Cardiac fibroblast (primary cell): ENCODE measurements around the gene TPD52L1.

Experiments used
- DNase-seq, 2 donors: peaks; one replicate each; pipeline versions ENCODE4 v3.0.0 to v3.0.0-alpha.2; 2010; ENCODE audit warnings: low read depth in 2 of 2
- H3K4me3 ChIP-seq, 2 donors: replicated peaks in 1 of 2; 1 replicate in 1 of 2; 2 replicates in 1 of 2; pipeline ENCODE4 v1.5.1; 2011; ENCODE audit warnings: low read depth in 2 of 2, low read length in 2 of 2, mild to moderate bottlenecking in 2 of 2, moderate library complexity in 1 of 2
- CTCF ChIP-seq: IDR thresholded peaks from one replicate; pipeline ENCODE4 v1.5.1; 2011; ENCODE audit warnings: low read depth, mild to moderate bottlenecking, low read length, inconsistent platforms

TPD52L1 gene

GRCh38 chr6:125112934-125113333, 40.6 kb upstream of the TPD52L1 start:
- TF ChIP-seq CTCF = no peak
- no peak overlapping the region for H3K4me3 ChIP-seq
- DNase-seq = no peak

GRCh38 chr6:125114248-125114858, 39.2 kb upstream of the TPD52L1 start:
- no peak overlapping the region for H3K4me3 ChIP-seq
- peak; percentile 76 to 79 for DNase-seq
- TF ChIP-seq CTCF = peak; percentile 77

GRCh38 chr6:125116170-125116569, 37.4 kb upstream of the TPD52L1 start:
- no peak for TF ChIP-seq CTCF
- DNase-seq = no peak
- no peak overlapping the region for H3K4me3 ChIP-seq

GRCh38 chr6:125116710-125117109, 36.9 kb upstream of the TPD52L1 start:
- DNase-seq = no peak
- no peak for TF ChIP-seq CTCF
- H3K4me3 ChIP-seq = no peak overlapping the region

- no peak for TF ChIP-seq CTCF
- DNase-seq = peak in 1 of 2 donors; percentile 49
- no peak overlapping the region for H3K4me3 ChIP-seq
These were observed 35.8 kb upstream of the TPD52L1 start for GRCh38 chr6:125117818-125118217.

- no peak overlapping the region for H3K4me3 ChIP-seq
- no peak for DNase-seq
- no peak for TF ChIP-seq CTCF
These were observed 33.5 kb upstream of the TPD52L1 start for GRCh38 chr6:125120054-125120590.

- TF ChIP-seq CTCF = no peak
- no peak overlapping the region for H3K4me3 ChIP-seq
- DNase-seq = no peak
These were observed 31.7 kb upstream of the TPD52L1 start for GRCh38 chr6:125121894-125122293.
